H1 (cell line): ENCODE data around the gene SRCIN1. TPM values are rescaled to one million over a fixed set of nuclear protein-coding genes. Genes with fewer than 3 reads are reported as not detected.
A peak's percentile ranks its signal among the peaks of the same experiment; 100 is the strongest.

Experiments used
- CTCF ChIA-PET: fragments of 300-600 bp; sonication (Branson Sonifier 250); formaldehyde crosslinking; loops from one replicate; lab custom pipeline; 2021; ENCODE audit not compliant: partially characterized antibody; lab: Charles Lee
- POLR2A ChIA-PET: fragments of 300-600 bp; sonication (Branson Sonifier 250); formaldehyde crosslinking; loops from one replicate; lab custom pipeline; 2021; ENCODE audit warnings: inconsistent platforms; ENCODE audit not compliant: partially characterized antibody; lab: Charles Lee
- DNase-seq, 2 experiments: peaks; one replicate each; pipeline versions ENCODE4 v3.0.0 to v3.0.0-alpha.2; 2010 to 2022; ENCODE audit warnings: low spot score in 2 of 2, low read depth in 1 of 2, mixed read lengths in 1 of 2
- FAIRE-seq: peaks from 2 replicates; lab custom pipeline; 2011; peaks lifted over from hg19 to GRCh38; lab: Jason Lieb, UNC
- H2AFZ ChIP-seq: 2 replicates; pipeline ENCODE4 v1.8.1; 2012; ENCODE audit warnings: low read length, inconsistent platforms
- H2AK5ac ChIP-seq: 2 replicates; pipeline ENCODE4 v1.6.1; 2013; ENCODE audit warnings: low read depth, low read length
- H2BK120ac ChIP-seq: replicated peaks from 2 replicates; pipeline ENCODE3; 2013; ENCODE audit warnings: low read depth, low read length, inconsistent platforms
- H2BK12ac ChIP-seq: 2 replicates; pipeline ENCODE4 v1.6.1; 2013; ENCODE audit warnings: low read depth, low read length
- H2BK15ac ChIP-seq: 2 replicates; pipeline ENCODE4 v1.6.1; 2013; ENCODE audit warnings: low read length
- H2BK20ac ChIP-seq: 2 replicates; pipeline ENCODE4 v1.6.1; 2013; ENCODE audit warnings: low read length
- H2BK5ac ChIP-seq: 2 replicates; pipeline ENCODE4 v1.6.1; 2013; ENCODE audit warnings: low read depth, low read length
- H3K14ac ChIP-seq: 2 replicates; pipeline ENCODE4 v1.6.1; 2013; ENCODE audit warnings: inconsistent platforms; ENCODE audit not compliant: insufficient read length
- H3K18ac ChIP-seq: 2 replicates; pipeline ENCODE4 v1.6.1; 2013; ENCODE audit warnings: low read length; ENCODE audit errors: extremely low read depth
- H3K23ac ChIP-seq: 2 replicates; pipeline ENCODE4 v1.6.1; 2013; ENCODE audit warnings: inconsistent platforms; ENCODE audit not compliant: insufficient read length
- H3K23me2 ChIP-seq: 2 replicates; pipeline ENCODE4 v1.6.1; 2013; ENCODE audit warnings: low read depth, low read length
- H3K27ac ChIP-seq: 2 replicates; pipeline ENCODE4 v1.6.1; 2011; ENCODE audit warnings: low read depth, low read length, inconsistent platforms
- H3K27me3 ChIP-seq, 4 experiments: replicated peaks in 1 of 4; 1 replicate in 1 of 4; 2 replicates in 3 of 4; pipeline versions ENCODE4 v1.6.1 to v1.8.1; 2011 to 2013; ENCODE audit warnings: low read length in 3 of 4, mild to moderate bottlenecking in 3 of 4, inconsistent platforms in 2 of 4, mixed read lengths in 2 of 4, moderate library complexity in 1 of 4; ENCODE audit not compliant: control insufficient read depth in 3 of 4, insufficient read depth in 3 of 4; ENCODE audit errors: extremely low read depth in 1 of 4
- H3K36me3 ChIP-seq, 4 experiments: 2 replicates each; pipeline versions ENCODE4 v1.6.1 to v1.8.1; 2011 to 2013; ENCODE audit warnings: mild to moderate bottlenecking in 4 of 4, low read length in 3 of 4, moderate library complexity in 2 of 4, control low read depth in 1 of 4, inconsistent platforms in 1 of 4; ENCODE audit not compliant: insufficient read depth in 4 of 4, control insufficient read depth in 2 of 4
- H3K4ac ChIP-seq: replicated peaks from 2 replicates; pipeline ENCODE3; 2013; ENCODE audit warnings: low read length, low read depth, mixed read lengths, inconsistent platforms; ENCODE audit not compliant: insufficient read length
- H3K4me1 ChIP-seq, 4 experiments: replicated peaks in 1 of 4; 1 replicate in 1 of 4; 2 replicates in 3 of 4; pipeline versions ENCODE4 v1.6.1 to v1.8.1; 2011 to 2013; ENCODE audit warnings: low read length in 3 of 4, inconsistent platforms in 2 of 4, mixed read lengths in 1 of 4; ENCODE audit not compliant: insufficient read depth in 4 of 4, control insufficient read depth in 3 of 4
- H3K4me2 ChIP-seq, 2 experiments: 2 replicates each; pipeline versions ENCODE4 v1.6.1 to v1.8.1; 2011 to 2013; ENCODE audit warnings: low read depth in 2 of 2, low read length in 2 of 2, control low read depth in 1 of 2, inconsistent platforms in 1 of 2, mild to moderate bottlenecking in 1 of 2; ENCODE audit not compliant: insufficient read depth in 1 of 2
- H3K4me3 ChIP-seq, 4 experiments: fragments of 200-600, 300-600 bp in 1 of 4; sonication (generic), shearing (Covaris generic), sonication (Bioruptor Twin) in 1 of 4; 2 replicates each; pipeline versions ENCODE4 v1.5.1 to v1.8.1; 2011 to 2016; ENCODE audit warnings: low read length in 4 of 4, low read depth in 3 of 4, control low read depth in 2 of 4, inconsistent platforms in 2 of 4, mild to moderate bottlenecking in 2 of 4, mixed read lengths in 1 of 4, moderate library complexity in 1 of 4; ENCODE audit not compliant: insufficient read depth in 2 of 4; ENCODE audit errors: extremely low read depth in 1 of 4
- H3K56ac ChIP-seq: replicated peaks from 2 replicates; pipeline ENCODE3; 2013; ENCODE audit warnings: low read depth, mild to moderate bottlenecking, mixed read lengths, low read length, inconsistent platforms; ENCODE audit not compliant: insufficient read length
- H3K79me1 ChIP-seq: 2 replicates; pipeline ENCODE4 v1.6.1; 2013; ENCODE audit warnings: low read depth, low read length, control low read depth
- H3K79me2 ChIP-seq, 2 experiments: 2 replicates each; pipeline versions ENCODE4 v1.6.1 to v1.8.1; 2012 to 2013; ENCODE audit warnings: low read length in 2 of 2, mild to moderate bottlenecking in 2 of 2, inconsistent platforms in 1 of 2; ENCODE audit not compliant: insufficient read depth in 2 of 2, control insufficient read depth in 1 of 2
- H3K9ac ChIP-seq, 4 experiments: replicated peaks in 1 of 4; 1 replicate in 1 of 4; 2 replicates in 3 of 4; pipeline versions ENCODE4 v1.6.1 to v1.8.1; 2011 to 2013; ENCODE audit warnings: low read depth in 3 of 4, low read length in 3 of 4, control low read depth in 2 of 4, mild to moderate bottlenecking in 2 of 4, moderate library complexity in 2 of 4, inconsistent platforms in 1 of 4; ENCODE audit errors: extremely low read depth in 1 of 4
- H3K9me3 ChIP-seq, 2 experiments: 2 replicates each; pipeline versions ENCODE4 v1.6.1 to v1.8.1; 2012 to 2013; ENCODE audit warnings: mild to moderate bottlenecking in 2 of 2, moderate library complexity in 2 of 2, control low read depth in 1 of 2, inconsistent platforms in 1 of 2, low read depth in 1 of 2, low read length in 1 of 2, mixed read lengths in 1 of 2; ENCODE audit not compliant: insufficient read depth in 2 of 2
- H4K20me1 ChIP-seq, 2 experiments: replicated peaks in 1 of 2; 2 replicates each; pipeline versions ENCODE3 to v1.8.1; 2011 to 2013; ENCODE audit warnings: inconsistent platforms in 2 of 2, low read length in 2 of 2, mild to moderate bottlenecking in 1 of 2; ENCODE audit not compliant: insufficient read depth in 2 of 2, control insufficient read depth in 1 of 2
- H4K5ac ChIP-seq: 2 replicates; pipeline ENCODE4 v1.6.1; 2013; ENCODE audit warnings: low read length, low read depth, mixed read lengths, inconsistent platforms; ENCODE audit not compliant: insufficient read length
- H4K8ac ChIP-seq: 2 replicates; pipeline ENCODE4 v1.8.0; 2013; ENCODE audit warnings: mild to moderate bottlenecking, moderate library complexity, low read length, inconsistent platforms; ENCODE audit not compliant: insufficient read depth; ENCODE audit errors: extremely low read depth
- H4K91ac ChIP-seq: replicated peaks from 2 replicates; pipeline ENCODE3; 2013; ENCODE audit warnings: low read length, mixed read lengths, inconsistent platforms; ENCODE audit not compliant: insufficient read length
- BCL11A ChIP-seq, 2 experiments: IDR thresholded peaks; one replicate each; pipeline ENCODE4 v1.6.1; 2011; ENCODE audit warnings: low read depth in 2 of 2, low read length in 2 of 2, mild to moderate bottlenecking in 2 of 2
- GABPA ChIP-seq: IDR thresholded peaks from 2 replicates; pipeline ENCODE4 v1.6.1; 2011; ENCODE audit warnings: mild to moderate bottlenecking, low read length, moderate library complexity, borderline replicate concordance; ENCODE audit not compliant: insufficient read depth
- HDAC2 ChIP-seq, 2 experiments: fragments of 300-600 bp in 1 of 2; sonication (generic) in 1 of 2; IDR thresholded peaks; 2 replicates each; pipeline ENCODE4 v1.6.1; 2011 to 2012; ENCODE audit warnings: low read depth in 2 of 2, low read length in 2 of 2, mild to moderate bottlenecking in 2 of 2, moderate library complexity in 2 of 2, borderline replicate concordance in 1 of 2, inconsistent platforms in 1 of 2
- KDM4A ChIP-seq: IDR thresholded peaks from one replicate; pipeline ENCODE4 v1.7.1; 2012; ENCODE audit warnings: low read depth, mild to moderate bottlenecking, moderate library complexity, low read length, inconsistent platforms; ENCODE audit not compliant: severe bottlenecking
- RAD21 ChIP-seq, 2 experiments: IDR thresholded peaks in 1 of 2; conservative IDR thresholded peaks in 1 of 2; 2 replicates each; pipeline ENCODE4 v1.6.1; 2011; ENCODE audit warnings: low read depth in 2 of 2, low read length in 2 of 2, improper control_type of control experiment in 1 of 2, inconsistent platforms in 1 of 2, mild to moderate bottlenecking in 1 of 2, moderate library complexity in 1 of 2
- SIN3A ChIP-seq, 2 experiments: IDR thresholded peaks in 1 of 2; conservative IDR thresholded peaks in 1 of 2; 2 replicates each; pipeline ENCODE4 v1.6.1; 2011 to 2012; ENCODE audit warnings: low read length in 2 of 2, improper control_type of control experiment in 1 of 2, low read depth in 1 of 2, mild to moderate bottlenecking in 1 of 2
- SP1 ChIP-seq: IDR thresholded peaks from 2 replicates; pipeline ENCODE4 v1.6.1; 2011; ENCODE audit warnings: low read depth, low read length
- SP4 ChIP-seq: IDR thresholded peaks from 2 replicates; pipeline ENCODE4 v1.6.1; 2012; ENCODE audit warnings: low read length, inconsistent platforms
- TAF7 ChIP-seq: optimal IDR thresholded peaks from 2 replicates; pipeline ENCODE3; 2011; ENCODE audit warnings: low read depth, mild to moderate bottlenecking, inconsistent platforms, low read length, moderate library complexity, borderline replicate concordance
- WGBS, 2 experiments: shearing (Covaris generic) in 1 of 2; methylation state at CpG; one replicate each; pipeline versions ENCODE4 v1.1.6 to v1.1.7; 2013 to 2015; ENCODE audit warnings: low lambda C conversion rate in 2 of 2, mixed read lengths in 2 of 2, inconsistent platforms in 1 of 2, low coverage in 1 of 2, missing lambda C conversion rate in 1 of 2; ENCODE audit not compliant: insufficient replicate concordance in 2 of 2, insufficient coverage in 1 of 2, insufficient read length in 1 of 2; ENCODE audit errors: extremely low coverage in 1 of 2, missing lambda C conversion rate in 1 of 2; 5-methylcytosine and 5-hydroxymethylcytosine counted together
- polyA plus RNA-seq, 7 experiments: library from polyadenylated mRNA; depleted of rRNA in 3 of 7; stranded (reverse) in 5 of 7; unstranded in 2 of 7; fragments of >200 nt in 5 of 7; fragments of 200-250 nt in 2 of 7; gene quantifications; 1 replicate in 5 of 7; 2 replicates in 1 of 7; 4 replicates in 1 of 7; pipeline versions ENCODE4 v1.2.1 to v1.2.3, GENCODE V29; 2011 to 2013; ENCODE audit warnings: missing spikeins in 2 of 7, mixed read lengths in 2 of 7
- total RNA-seq: library from RNA; stranded (reverse); fragmentation: NEBNext Ultra II Directional; extraction: Animal tissue kit (Norgen Biotek cat#: 25700); gene quantifications from 2 replicates; pipeline ENCODE4 v1.2.1, GENCODE V29; 2021

SRCIN1 gene
- total and polyA plus RNA-seq, 2 of the 8 experiments (the other 6 are each of a cell fraction or from before 2014, with no cell fraction given), result 2.8 to 3.8 TPM

GRCh38 chr17:38559051-38559879 lies 46.5 kb downstream of the SRCIN1 start:
- WGBS, 2 experiments, result 3% methylated on average over 35 of the region's 44 CpGs; no CpG with 5 or more reads in 1 of the 2 experiments
- Histone ChIP-seq H3K23ac (no peak overlapping the region), H3K79me1 (no peaks in the 10 kb centered on the region), H3K9ac (no peak overlapping the region), H2BK120ac (no peak overlapping the region), H3K14ac (no peak overlapping the region), H3K27me3 (peaks cover 38 to 62% (median 57%) of the 10 kb centered on the region in 4 experiments), H2BK5ac (no peak overlapping the region), H3K9me3 (no peaks in the 10 kb centered on the region), H4K91ac (no peak overlapping the region), H3K18ac (peak overlapping the region; percentile 87), H2BK12ac (peak overlapping the region; percentile 43; the same call in 1 of the 2 replicates), H4K8ac (no peak overlapping the region), H3K27ac (no peak overlapping the region), H4K20me1 (peaks cover 4 to 23% of the 10 kb centered on the region in 2 experiments), H3K4me3 (peak overlapping the region; percentile 37 to 69 (median 58); a peak in 7 of 8 replicates), H2AK5ac (no peak overlapping the region), H3K4me2 (peak overlapping the region; percentile 88 to 99), H2BK20ac (no peak overlapping the region), H2AFZ (no peak overlapping the region), H3K36me3 (peaks cover 0 to 7% (median 0%) of the 10 kb centered on the region in 4 experiments; a peak in 1 of 8 replicates), H2BK15ac (peak overlapping the region; percentile 97; the same call in 1 of the 2 replicates), H3K4ac (no peak overlapping the region), H3K23me2 (peaks cover 22% of the 10 kb centered on the region), H4K5ac (no peak overlapping the region), H3K4me1 (peaks cover 4 to 45% (median 32%) of the 10 kb centered on the region in 4 experiments), H3K56ac (no peak overlapping the region), H3K79me2 (no peaks in the 10 kb centered on the region)
- FAIRE-seq (no peak), DNase-seq (peak; percentile 89 to 94)
- ChIA-PET POLR2A (interaction anchor here (0.6 to 2.2 kb wide), 19 partner anchors 9 to 113 kb away, joined by 3 to 11 read pairs (median 4); partner anchors contain the start of gene SRCIN1), CTCF (interaction anchor here (0.7 to 38.1 kb wide), 19 partner anchors 7 to 176 kb away, joined by 3 to 914 read pairs (median 8); partner anchors contain the start of gene SRCIN1)
- TF ChIP-seq HDAC2 (IDR thresholded peaks at IDR 0.05; ENCODE audit: borderline replicate concordance in 1 of 2, low read depth in 2 of 2, low read length in 2 of 2), result peak in 1 of 2 experiments; percentile 17; a peak in 1 of 4 replicates
- TF ChIP-seq BCL11A (IDR thresholded peaks at IDR 0.05; ENCODE audit: low read depth in 2 of 2, low read length in 2 of 2), result no peak
- TF ChIP-seq SIN3A (conservative IDR thresholded peaks at IDR 0.05 in 1 of 2, IDR thresholded peaks at IDR 0.05 in 1 of 2; ENCODE audit: low read depth in 1 of 2, low read length in 2 of 2), result 0 out of 4 replicates have a peak, but pooled peaks of 1 of the 2 experiments have one; percentile 18
- no peak for TF ChIP-seq GABPA
- no peak; a peak in 1 of 4 replicates for TF ChIP-seq RAD21 (IDR thresholded peaks at IDR 0.05 in 1 of 2, conservative IDR thresholded peaks at IDR 0.05 in 1 of 2; ENCODE audit: low read depth in 2 of 2, low read length in 2 of 2)
- TF ChIP-seq SP1, result peak; percentile 44; the same call in 1 of the 2 replicates
- TF ChIP-seq KDM4A, result peak; percentile 34
- TF ChIP-seq SP4, result 0 out of 2 replicates have a peak, but pooled peaks have one; percentile 63
- no peak for TF ChIP-seq TAF7
